NK-92 (cell line): ENCODE measurements around the gene RAP1A.

Experiments
- DNase-seq: peaks from one replicate; lab custom pipeline; 2025; ENCODE audit not compliant: unreplicated experiment; lab: John Stamatoyannopoulos, UW

The RAP1A gene

DNA sequence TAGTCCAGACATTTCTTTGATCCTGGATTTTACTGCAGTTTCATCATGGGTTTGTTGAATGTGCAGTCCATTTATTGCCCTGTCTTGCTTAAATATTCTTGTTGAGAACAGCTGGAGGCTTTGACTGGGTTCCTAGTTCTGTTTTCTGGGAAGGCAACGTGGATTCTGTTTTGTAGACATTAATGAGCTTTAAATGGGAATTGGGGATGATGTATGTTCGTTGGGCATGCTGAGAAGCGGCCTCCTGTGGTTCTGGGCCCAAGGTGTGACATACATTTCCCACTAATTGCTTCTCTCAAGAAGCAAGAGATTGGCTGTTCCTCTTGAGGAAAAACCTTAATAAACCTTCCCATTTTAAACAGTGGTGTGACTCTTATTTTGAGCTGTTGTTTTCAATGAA, 96.7 kb downstream of the RAP1A start:
- no peak for DNase-seq

DNA sequence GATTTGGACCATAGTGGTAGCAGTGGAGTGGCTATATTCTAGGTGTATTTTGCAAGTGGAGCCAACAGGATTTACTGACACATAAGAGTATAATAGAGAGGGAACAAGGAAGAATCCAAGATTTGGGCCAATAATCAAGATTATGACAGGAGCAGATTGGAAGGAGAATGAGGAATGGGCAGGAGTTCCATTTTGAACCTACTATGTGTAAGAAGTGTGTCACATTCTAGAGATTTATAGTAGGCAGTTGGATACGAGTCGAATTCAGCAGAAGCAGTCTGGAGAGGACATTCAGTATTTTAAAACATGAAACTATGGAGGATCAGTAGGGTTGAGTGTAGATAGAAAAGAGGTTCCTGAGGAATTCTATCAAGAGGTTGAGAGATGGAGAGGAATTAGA, 97.9 kb downstream of the RAP1A start:
- no peak for DNase-seq

GRCh38 chr1:111719135-111719534, 99.5 kb downstream of the RAP1A start:
- no peak for DNase-seq

- no peak for DNase-seq
Measured at GRCh38 chr1:111719674-111720132, 100.1 kb downstream of the RAP1A start.

GRCh38 chr1:111720274-111720976, 100.8 kb downstream of the RAP1A start:
- DNase-seq = no peak

GRCh38 chr1:111720977-111721786, 101.6 kb downstream of the RAP1A start:
- no peak for DNase-seq

DNA sequence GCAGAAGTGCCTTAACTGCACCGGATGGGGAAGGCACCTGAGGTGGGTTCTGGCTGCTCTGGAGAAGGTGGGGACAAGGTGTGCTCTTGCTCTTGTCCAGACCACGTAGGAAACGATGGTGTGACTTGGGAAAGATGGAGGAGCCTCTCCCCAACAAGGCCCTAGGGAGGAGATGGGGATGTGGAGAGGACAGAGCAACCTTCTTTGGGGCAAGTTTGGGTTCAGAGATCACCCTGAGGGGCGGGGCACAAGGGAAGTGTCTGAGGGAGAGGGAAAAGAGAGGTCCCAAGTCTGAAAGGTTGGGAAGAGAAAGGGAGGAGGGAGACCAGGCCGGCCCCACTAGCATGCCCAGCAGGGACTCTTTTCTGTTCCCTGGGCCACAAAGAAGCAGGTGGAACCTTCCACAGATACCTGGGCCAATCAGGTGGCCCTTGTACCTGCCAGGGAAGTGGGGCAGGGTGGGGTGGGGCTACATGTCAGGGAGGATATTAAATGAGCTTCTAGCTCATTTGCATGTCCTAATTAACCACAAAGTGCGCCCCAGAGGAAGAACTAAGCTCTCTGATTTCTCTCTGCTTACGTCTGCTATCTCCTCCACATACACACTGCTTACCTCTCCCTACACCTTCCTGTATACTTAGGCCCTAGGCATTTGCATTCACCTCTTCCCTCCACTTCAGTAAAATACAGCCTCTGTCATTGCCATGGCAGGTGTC, 103.7 kb downstream of the RAP1A start:
- no peak for DNase-seq

GRCh38 chr1:111723871-111724270, 104.3 kb downstream of the RAP1A start:
- DNase-seq = no peak

- DNase-seq = no peak
Measured at GRCh38 chr1:111725192-111725591, 105.6 kb downstream of the RAP1A start.

DNA sequence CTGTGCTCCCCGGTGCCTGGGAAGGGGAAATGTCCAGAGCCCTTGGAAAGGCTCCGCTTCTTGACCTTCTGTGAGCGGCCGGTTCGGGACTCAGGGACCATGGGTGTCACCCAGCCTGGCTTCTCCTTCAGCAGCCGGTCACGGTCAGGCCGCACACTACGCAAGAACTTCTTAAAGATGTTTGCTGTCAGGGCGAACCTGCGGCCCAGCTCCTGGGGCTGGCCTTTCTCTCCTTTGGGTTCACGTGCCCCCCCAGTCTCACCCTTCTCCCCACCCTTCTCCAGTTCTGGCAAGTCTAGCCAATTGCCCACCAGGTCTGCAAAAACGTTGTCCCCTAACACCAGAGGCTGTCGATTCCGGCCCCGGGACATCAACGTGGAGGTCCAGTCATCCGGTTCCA, 107.5 kb downstream of the RAP1A start:
- DNase-seq = no peak

DNA sequence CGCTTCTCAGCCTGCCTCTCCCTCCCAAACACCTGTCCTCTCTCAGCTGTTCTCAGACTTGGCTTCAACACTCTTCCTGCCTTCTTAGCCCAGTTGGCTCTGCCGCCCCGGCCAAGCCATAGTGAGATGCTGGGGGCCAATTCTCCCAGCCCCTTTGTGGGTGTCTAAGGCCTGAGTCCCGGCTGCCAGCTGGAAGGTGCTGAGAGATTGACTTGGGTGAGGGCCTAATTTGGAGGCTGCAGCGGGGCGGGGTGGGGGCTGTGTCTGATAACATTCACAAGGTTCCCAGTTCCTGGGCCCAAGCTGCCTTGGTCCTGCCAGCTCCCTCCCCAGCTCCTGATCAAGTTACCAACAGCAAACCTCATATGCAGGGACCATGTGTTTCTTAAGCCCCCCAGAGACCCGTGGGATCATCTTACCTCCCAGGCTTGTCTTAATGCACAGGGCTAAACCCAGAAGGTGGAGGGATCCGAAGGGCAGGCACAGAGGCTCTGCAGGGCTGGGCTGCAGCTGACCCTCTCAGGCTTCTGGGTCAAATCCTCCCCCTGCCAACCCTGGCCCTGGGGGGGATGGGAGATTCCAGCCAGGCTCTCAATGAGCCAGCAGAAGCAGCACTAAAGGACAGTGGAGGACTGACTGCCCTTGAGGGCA, 109.8 kb downstream of the RAP1A start:
- no peak for DNase-seq

DNA sequence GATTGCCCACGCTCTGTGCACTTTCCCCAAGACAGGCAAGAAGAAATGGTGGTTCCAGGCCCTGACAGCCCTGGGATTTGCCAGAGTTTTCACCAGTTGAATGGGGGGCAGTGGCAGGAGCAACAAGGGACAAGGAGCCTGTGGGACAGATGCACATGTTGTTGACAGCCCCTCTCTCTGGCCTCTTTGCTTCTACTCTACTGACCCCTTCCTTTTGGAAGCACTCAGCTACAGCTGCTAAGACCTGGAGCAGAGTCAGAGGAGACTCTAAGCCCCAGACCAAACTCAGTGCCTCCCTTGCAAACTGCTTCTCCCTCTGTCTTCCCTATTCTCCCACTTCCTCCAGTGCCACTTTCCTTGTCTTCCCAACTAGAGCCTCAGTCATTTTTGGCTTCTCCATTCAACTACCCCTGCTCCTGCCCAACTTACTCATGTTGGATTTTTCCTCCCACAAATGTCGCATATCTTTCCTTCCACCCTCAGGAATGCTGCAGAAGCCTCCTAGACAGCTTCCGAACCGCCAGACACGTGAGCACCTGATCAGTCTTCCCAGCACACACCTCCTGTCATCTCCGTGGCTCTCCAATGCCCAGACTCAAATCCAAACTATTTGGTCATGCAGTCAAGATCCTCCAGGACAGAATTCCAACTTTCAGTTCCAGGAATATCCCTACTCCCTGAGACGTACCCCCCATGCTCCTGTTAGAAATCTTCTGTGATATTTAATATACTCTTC, 110.5 kb downstream of the RAP1A start:
- DNase-seq = no peak

GRCh38 chr1:111730706-111731105, 111.1 kb downstream of the RAP1A start:
- DNase-seq = no peak

DNA sequence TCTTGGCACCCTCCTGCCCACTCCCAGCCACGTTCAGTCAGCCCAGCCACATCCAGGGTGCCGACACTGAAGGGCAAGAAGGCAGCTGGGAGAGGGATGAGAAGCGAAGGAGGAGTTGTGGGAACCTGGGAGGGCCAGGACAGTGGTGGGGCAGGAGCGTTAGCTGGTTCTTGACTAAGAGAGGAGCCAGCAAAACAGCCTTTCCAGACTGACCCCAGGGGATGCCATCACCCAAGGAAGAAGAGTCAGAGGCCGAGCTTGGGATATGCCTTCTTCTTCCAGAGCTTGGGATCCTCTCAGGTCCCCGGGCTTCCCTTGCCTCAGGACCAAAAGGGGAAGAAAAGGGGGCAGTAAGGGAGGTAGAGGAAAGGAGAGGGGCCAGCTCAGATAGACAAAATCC, 112.4 kb downstream of the RAP1A start:
- DNase-seq = no peak

DNA sequence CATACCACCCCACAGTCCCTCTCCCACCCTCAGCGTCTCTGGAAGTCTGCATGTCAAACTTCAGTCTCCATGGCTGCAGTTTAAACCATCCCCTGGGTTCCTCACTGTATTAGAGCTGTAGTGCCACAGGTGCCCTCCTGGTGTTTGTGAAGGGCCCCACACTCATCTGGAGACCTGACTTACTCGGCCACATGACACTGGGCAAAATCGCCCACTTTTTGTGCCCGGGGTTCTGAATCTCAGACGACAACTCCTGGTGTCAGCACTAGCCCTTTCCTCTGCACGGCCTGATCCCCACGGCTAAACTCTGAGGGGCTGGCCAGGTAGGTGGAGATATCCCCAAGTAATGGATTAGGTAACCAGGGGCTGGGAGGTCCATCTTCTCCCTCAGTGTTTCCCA, 113.1 kb downstream of the RAP1A start:
- DNase-seq = no peak

DNA sequence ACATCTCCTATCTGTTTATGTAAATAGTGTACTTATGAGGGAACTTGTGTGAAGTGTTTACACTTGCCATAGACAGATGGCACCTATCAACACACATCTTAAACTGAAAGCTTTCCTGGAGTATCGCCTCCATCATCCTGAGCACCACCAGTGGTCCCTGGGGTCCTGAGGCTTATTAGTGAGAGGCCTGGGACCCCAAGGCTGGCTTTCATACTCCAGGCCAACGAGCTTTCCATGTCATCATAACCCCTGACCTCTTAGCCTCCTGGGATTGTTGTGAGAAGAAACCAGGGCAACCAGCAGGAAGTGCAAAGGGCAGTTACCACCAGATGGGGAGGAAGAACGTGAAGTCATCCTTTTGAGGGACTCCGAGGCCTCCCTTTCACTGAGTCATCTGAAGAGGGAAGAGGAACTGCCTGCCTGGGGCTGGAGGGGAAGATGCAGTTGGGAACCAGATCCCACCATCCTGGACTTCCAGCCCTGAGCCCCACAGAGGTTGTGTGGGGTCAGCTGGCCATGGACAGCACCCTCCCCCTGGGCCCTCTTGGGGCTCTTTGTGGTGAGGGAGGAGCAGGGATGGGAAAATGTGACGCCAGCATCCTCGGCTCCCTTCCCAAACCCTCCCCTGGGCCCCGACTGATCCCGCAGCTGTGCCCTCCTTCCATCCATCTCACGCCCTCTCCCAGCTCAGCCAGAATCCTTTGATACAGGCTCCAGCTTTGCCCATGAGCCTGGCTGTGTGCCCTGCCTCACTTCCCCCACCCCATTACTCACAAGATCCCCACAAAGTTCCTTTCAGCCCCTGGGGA, 113.8 kb downstream of the RAP1A start:
- no peak for DNase-seq

DNA sequence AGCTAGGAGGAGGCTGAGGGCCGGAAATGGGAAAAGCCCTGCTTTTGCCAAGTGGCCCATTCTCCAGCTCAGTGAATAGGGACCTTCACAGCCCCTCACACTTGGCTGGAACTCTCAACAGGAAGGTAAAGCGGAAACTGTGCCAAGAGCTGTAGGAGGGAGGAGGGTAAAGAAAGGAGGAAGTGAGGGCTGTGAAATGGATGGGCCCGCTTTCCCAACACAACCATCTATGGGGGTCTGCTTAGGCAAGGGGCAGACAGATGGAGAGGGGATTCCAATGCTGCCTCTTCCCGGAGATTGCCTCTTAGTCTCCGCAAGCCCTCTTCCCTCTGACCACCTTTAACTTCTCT, 114.4 kb downstream of the RAP1A start:
- DNase-seq = no peak

DNA sequence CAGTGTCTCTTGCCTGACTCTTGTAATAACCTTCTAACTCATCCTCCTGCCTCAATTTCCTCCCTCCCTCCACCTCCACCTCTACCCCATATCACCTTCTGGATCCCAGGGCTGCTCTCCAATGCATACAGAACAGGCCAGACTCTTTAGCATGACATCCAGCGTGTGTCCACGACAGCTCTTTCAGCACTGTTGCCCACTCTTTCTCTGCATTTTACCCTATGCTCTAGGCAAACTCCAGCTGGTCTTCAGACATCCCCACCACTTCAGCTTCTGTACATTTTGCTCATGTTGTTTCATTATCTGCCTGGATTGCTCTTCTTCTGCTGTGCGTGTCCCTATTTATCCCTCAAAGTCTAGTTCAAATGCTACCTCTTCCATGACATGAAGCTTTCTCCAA, 114.8 kb downstream of the RAP1A start:
- DNase-seq = no peak

GRCh38 chr1:111734856-111735255, 115.3 kb downstream of the RAP1A start:
- no peak for DNase-seq

GRCh38 chr1:111735321-111735720, 115.7 kb downstream of the RAP1A start:
- no peak for DNase-seq
